Measurements from ENCODE around the gene C20orf96.
"Not testable (repeated sequence)": the region's sequence is repeated elsewhere in the genome, so short reads cannot be mapped to it uniquely, and the experiment has no call there.

The C20orf96 gene

DNA sequence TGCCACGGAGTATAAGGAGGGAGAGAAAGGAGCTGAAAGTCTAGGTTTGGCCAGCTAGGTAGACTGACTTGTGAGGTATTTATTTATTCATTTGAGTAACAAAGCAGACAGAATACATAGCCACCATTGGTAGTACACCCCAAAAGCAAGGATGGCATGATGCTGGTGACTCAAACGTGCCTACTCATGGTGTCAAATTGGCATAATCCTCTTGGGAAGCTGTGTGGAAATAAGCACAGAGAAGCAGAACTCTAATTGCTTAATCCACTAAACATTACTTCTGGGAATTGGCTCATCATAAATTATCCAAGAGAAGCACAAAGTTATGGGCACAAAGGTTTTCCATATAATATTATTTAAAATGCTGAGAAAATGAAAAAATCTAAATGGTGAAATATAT lies 30.6 kb downstream of the C20orf96 start:
- no peak overlapping the region for H3K4me3 ChIP-seq (replicated peaks; ENCODE audit: low read depth, low read length)
- TF ChIP-seq, protein P1, sequence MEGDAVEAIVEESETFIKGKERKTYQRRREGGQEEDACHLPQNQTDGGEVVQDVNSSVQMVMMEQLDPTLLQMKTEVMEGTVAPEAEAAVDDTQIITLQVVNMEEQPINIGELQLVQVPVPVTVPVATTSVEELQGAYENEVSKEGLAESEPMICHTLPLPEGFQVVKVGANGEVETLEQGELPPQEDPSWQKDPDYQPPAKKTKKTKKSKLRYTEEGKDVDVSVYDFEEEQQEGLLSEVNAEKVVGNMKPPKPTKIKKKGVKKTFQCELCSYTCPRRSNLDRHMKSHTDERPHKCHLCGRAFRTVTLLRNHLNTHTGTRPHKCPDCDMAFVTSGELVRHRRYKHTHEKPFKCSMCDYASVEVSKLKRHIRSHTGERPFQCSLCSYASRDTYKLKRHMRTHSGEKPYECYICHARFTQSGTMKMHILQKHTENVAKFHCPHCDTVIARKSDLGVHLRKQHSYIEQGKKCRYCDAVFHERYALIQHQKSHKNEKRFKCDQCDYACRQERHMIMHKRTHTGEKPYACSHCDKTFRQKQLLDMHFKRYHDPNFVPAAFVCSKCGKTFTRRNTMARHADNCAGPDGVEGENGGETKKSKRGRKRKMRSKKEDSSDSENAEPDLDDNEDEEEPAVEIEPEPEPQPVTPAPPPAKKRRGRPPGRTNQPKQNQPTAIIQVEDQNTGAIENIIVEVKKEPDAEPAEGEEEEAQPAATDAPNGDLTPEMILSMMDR (IDR thresholded peaks at IDR 0.05; ENCODE audit: low read length, missing control alignments): no peak
- DNase-seq (ENCODE audit: low read depth): no peak

- H3K4me3 ChIP-seq (replicated peaks; ENCODE audit: low read depth, low read length): no peak overlapping the region
- TF ChIP-seq, protein P1 (IDR thresholded peaks at IDR 0.05; ENCODE audit: low read length, missing control alignments): peak; percentile 33
- DNase-seq (ENCODE audit: low read depth): peak; percentile 39
Measured at GRCh38 chr20:258963-259362, 31.6 kb downstream of the C20orf96 start.

DNA sequence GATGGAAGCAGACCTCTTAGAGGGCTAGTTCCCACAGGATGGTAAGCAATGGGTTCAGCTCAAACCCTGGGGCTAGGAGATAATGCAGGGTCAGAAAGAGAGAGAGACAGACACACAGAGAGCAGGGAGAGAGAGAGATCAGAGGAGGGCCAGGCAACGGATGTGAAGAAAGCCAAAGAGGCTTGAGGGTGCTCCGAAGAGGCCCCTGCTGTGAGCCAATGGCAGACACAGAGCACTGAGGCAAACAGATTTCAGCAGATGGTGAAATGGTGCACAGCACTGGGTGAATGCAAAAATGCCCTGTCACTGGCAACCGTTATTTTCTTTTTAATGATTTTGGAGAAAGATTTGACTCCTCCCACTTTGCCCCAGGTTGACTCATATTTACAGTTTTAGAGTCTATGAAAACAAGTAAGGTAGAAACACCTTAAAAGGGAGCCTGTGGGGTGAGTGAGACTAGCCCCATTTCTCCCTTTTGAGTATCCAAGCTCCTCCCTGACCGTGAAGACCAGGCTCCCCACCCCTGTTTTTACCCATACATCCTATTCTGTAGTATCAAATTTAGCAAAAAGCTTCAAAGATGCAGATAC lies 32.2 kb downstream of the C20orf96 start:
- no peak overlapping the region for H3K4me3 ChIP-seq (replicated peaks; ENCODE audit: low read depth, low read length)
- TF ChIP-seq, protein P1 (IDR thresholded peaks at IDR 0.05; ENCODE audit: low read length, missing control alignments): no peak
- DNase-seq (ENCODE audit: low read depth): no peak

DNA sequence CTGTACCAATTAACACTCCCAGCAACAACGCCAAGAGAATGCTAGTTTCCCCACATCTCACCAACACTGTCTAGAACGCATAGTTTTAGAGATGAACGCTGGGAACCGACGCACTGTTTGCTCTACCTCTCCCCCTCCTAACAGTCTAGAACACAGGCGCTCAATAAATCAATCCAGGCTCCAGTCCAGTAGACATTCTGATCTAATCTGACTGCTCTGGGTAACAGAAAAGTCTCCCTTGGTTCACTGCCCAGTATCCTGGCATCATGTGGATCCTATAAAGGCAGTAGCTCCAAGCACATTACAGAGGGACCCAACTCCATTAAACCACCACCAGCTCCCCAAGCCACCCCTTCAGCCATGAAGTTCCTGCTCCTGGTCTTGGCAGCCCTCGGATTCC lies 33.1 kb downstream of the C20orf96 start, which contains the start of gene DEFB132:
DEFB132 (plus strand) TSS at position 306 of the 400 bp plus-strand sequence; CDS start at position 361, 55 bp downstream.
- no peak for DNase-seq (ENCODE audit: low read depth)
- TF ChIP-seq, protein P1 (IDR thresholded peaks at IDR 0.05; ENCODE audit: low read length, missing control alignments): no peak
- no peak within 1 kb of the TSS for H3K4me3 ChIP-seq (replicated peaks; ENCODE audit: low read depth, low read length)

GRCh38 chr20:253447-253846 lies 37.1 kb downstream of the C20orf96 start:
- not testable (repeated sequence) for H3K4me3 ChIP-seq (replicated peaks; ENCODE audit: low read depth, low read length); DNase-seq (ENCODE audit: low read depth)

DNA sequence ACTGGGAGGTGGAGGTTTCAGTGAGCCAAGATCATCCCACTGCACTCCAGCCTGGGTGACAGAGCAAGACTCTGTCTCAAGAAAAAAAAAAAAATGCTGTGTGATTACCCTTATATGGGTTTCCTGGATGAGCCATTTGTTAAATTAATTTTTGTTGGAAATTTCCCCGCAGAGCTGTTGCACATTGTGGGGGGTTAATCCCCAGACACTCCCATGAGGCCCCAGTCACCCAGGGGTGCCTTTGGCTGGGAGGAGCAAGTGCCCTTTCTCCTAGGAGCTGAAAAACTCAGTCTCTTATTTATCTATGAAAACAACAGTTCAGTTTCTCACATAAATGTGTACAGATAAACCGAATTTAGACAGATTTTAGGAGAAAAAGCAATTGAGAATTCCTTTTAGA lies 37.7 kb downstream of the C20orf96 start:
- TF ChIP-seq, protein P1 (IDR thresholded peaks at IDR 0.05; ENCODE audit: low read length, missing control alignments): no peak
- H3K4me3 ChIP-seq (replicated peaks; ENCODE audit: low read depth, low read length): no peak overlapping the region
- DNase-seq (ENCODE audit: low read depth): no peak

DNA sequence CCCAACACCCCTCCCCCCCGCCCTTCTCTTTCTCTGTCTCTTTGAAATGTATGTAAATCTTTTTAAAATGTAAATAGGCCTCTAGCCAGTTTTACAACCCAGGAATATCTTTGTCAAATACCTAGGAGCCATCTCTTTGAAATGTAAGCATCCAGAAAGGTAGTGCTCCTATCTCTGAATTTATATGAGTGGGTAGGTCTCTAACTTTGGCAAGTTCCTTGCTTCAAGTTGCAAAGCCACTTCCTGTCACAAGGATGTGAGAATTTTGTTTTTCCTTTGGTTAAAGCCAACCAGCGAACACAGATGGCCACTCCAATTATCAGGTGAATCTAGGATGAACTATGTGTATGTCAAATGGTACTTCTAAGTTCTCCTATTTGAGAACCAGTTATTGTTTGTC lies 39.2 kb downstream of the C20orf96 start:
- TF ChIP-seq, protein P1 (IDR thresholded peaks at IDR 0.05; ENCODE audit: low read length, missing control alignments): no peak
- no peak overlapping the region for H3K4me3 ChIP-seq (replicated peaks; ENCODE audit: low read depth, low read length)
- no peak for DNase-seq (ENCODE audit: low read depth)
